Hematopoietic multipotent progenitor cell treated with erythropoietin and hydrocortisone succinate and interleukin-3 and kit ligand, for 6 days (in vitro differentiated cells): ENCODE results near the gene TDRKH.
"Not testable (repeated sequence)": the region's sequence is repeated elsewhere in the genome, so short reads cannot be mapped to it uniquely, and the experiment has no call there.

Experiments used
- DNase-seq: peaks from one replicate; pipeline ENCODE4 v3.0.0-alpha.2; 2015

TDRKH gene

DNA sequence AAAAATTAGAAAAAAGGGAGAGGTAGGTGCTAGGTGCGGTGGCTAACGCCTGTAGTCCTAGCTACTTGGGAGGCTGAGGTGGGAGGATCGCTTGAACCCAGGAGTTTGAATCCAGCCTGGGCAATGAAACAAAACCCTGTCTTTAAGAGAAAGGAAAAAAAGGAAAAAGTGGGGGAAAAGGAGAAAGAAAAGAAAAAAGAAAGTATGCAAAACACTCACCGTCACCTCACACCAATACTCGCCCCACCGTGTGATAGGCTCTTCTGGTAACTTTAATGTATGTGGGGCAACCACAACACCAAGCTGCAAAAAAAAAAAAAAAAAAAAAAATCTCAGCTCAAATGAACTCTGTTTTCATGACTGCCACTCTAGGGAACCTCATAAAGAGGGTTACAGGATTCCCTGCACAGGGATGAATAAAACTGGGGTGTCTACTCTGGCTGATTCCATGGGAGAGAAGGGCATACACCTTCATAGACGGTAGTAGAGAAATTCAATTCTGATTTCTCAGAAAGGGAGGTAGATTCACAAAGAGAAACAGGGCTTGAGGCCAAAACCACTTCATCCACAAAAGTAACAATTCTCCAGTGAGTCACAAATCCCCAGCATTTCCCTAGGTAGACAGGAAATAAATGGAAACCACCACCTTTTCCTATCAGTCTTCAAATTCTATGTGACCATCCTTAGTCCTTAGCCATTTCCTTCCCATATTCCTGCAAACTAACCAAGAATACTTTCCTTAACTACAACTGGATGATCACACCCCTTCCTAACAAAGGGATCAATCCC lies 29.5 kb downstream of the TDRKH start:
- DNase-seq, result no peak

DNA sequence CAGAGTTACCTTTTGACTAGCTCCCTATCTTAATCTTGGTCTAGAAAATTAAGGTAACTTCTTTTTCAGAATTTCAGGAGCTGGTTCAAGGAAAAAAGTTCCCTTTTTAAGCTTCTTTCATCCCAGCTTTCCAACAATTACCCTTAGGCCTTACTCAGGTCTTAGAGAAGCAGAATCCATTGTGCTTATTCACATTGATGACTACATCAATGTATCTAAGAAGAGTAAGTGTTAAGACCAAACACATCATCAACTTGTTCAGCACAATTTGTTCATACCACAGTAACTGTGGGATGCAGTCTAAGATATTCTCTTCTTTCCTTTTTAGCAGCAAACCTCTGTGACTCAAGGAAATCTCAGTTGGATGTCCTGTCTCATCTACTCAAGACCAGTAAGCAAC lies 31.1 kb downstream of the TDRKH start:
- no peak for DNase-seq

DNA sequence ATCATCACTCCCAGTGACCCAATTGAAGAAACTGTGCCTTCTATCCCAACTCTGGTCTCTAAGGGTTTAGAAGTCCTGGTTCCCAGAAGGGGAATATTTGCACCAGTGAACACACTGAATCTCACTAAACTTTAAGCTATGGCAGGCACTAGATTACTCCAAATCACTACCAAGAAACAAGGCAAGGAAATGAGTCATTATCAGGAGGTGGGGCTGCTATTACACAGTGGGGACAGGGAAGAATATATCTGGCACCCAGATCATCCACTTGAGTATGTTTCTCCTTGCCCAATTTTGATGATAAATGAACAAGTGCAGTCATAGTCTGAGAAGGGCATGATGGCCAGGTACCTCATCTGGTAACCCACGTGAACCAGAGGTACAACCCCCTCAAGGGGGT lies 34.0 kb downstream of the TDRKH start:
- DNase-seq, result no peak

DNA sequence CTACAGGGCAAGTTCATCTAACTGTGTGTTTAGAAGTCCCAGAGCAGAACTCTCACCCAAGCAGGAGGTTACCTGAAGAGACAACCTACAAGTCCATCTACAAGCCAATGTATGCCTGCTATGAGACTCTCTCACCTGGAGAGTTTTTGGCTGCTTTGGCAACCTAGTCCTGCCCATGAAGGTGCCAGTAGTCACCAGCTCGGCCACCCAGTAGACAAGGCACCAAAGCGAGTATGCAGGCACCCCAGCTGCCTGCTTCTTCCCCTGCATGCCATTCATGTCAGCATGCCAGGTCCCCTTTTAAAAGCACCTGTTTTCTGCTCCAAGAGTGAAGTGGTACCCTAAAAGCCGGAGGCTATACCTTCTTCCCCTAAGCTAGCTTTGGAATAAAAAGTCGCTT lies 48.8 kb downstream of the TDRKH start:
- no peak for DNase-seq

DNA sequence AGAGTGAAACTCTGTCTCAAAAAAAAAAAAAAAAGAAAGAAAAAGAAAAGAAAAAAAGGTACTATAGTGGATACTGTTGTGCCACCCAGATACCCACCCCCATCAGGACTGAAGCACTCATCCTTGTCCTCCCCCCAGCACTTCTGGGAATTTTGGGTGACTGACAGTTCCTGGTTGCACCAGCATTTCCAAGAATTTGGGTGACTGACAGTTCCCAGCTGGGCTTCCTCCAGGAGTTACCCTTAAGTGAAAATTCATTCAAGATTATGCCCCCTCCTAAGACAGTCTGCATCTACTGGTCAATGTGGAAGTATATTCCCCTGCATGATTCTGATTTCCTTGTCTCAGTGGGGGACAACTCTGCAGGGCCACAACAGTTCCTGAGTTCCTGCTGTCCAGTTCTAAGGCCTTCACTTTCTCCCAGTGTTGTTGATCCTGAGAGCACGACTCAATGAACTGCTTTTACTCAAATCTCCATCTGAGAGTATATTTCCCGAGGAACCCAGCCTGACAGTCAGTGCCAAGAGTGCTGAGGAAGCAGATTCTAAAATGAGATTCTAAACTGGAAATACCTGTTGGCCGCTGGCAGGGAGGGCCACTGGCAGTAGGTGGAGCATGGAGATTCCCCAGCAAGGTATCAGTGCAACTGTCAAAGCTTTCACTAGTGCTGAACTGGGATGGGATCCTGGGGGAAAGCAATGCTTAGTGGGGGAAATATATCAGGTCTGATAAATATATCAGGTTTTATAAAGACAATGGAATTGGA lies 50.5 kb downstream of the TDRKH start:
- DNase-seq, result no peak

DNA sequence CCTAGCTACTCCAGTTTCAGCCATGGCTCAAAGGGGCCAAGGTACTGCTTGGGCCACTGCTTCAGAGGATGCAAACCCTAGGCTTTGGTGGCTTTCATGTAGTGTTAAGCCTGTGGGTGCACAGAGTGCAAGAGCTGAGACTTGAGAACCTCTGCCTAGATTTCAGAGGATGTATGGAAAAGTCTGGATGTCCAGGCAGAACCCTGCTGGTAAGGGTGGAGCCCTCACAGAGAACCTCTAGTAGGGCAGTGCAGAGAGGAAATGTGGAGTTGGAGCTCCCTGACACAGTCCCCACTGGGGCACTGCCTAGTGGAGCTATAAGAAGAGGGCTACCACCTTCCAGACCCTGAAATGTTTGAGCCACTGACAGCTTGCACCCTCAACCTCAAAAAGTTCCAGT lies 52.8 kb downstream of the TDRKH start:
- no peak for DNase-seq

DNA sequence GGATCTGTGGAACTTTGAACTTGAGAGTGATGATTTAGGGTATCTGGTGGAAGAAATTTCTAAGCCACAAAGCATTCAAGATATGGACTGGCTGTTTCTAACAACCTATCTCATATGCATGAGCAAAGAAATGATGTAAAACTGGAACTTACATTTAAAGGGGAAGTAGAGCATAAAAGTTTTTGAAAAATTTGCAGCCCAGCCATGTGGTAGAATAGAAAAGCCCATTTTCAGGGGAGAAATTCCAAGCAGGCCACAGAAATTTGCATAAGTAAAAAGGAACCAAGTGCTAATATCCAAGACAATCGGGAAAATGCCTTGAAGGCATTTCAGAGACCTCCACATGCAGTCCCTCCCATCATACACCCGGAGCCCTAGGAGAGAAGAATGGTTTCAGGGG lies 53.3 kb downstream of the TDRKH start:
- no peak for DNase-seq

DNA sequence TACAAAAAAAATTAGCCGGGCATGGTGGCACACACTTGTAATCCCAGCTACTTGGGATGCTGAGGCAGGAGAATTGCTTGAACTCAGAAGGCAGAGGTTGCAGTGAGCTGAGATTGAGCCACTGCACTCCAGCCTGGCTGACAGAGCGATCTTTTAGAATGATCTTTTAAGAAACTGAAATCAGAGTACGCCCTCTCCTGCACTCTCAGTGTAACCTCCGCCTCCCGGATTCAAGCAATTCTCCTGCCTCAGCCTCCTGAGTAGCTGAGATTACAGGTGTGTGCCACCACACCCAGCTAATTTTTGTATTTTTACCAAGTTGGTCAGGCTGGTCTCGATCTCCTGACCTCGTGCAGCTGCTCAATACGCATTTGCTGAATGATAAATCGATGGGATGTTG lies 56.3 kb downstream of the TDRKH start:
- not testable (repeated sequence) for DNase-seq

DNA sequence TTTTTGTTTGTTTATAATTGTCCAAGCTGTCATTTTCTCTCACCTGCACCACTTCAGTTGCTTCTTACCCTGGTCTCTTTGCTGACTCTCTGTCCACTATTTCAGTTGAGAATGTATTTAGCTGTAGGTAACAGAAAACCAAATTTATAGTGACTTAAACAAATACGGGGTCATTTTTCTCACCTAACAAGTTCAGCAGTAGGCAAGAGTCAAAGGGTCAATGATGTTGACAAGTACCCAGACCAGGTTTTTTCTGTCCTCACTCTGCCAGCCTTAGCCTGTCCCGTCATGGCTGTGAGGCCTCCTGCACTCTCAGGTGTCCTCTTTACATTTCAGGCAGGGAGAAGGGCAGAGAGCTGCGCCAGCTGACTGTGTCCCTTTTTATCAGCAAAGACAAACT lies 57.2 kb downstream of the TDRKH start:
- DNase-seq, result no peak

DNA sequence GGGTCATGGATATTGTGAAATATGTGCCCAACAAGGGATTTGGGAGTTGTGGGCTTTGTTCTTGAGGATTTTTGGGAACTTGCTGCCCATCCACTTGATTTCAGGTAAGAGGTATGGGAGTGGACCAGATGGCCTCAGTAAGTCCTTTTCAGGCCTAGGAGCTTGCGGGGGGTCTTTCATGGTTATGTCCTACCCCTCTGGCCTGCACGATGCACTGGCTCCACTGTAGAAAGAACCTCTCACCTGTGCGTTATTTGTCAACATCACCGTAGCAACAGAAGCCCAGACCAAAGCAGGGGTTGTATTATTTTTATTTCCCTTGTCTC lies 60.4 kb downstream of the TDRKH start:
- no peak for DNase-seq

DNA sequence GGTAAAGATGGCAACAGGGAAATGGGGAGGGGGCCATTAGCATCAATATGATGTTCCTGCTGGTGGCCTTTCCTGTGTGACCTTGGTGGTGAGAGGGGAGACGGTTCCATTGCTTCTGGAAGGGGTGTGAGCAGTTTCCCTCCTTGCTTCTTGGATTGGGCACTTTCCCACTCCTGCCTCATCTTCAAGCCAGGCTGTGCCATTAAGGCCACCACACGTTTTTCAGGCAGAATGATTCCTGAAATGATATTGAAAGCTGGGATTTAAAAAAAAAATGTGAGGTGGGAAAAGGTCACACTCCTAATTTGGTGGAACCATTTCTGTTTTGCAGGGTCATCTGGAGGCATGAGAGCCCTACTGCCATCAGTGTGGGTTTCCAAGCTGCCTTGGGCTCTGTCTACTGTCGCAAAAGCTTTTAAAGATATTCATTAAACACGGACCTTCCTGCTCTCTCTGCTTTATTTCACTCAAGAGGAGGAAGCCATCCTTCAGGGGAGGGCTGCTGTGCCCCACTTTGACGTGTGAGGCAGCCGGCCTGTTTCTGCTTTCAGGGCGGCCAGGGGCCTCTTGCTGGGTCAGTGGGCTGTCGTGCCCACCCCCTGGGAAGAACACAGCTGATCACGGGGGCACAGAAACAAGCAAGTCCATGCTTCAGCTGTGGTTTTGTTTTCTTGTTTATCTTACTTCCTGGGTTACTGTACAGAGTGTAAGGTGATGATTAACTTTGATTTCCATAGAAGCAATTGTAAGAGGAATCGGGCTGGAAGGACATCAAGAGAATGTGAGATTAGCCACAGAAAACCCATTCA lies 60.9 kb downstream of the TDRKH start:
- DNase-seq, result no peak

DNA sequence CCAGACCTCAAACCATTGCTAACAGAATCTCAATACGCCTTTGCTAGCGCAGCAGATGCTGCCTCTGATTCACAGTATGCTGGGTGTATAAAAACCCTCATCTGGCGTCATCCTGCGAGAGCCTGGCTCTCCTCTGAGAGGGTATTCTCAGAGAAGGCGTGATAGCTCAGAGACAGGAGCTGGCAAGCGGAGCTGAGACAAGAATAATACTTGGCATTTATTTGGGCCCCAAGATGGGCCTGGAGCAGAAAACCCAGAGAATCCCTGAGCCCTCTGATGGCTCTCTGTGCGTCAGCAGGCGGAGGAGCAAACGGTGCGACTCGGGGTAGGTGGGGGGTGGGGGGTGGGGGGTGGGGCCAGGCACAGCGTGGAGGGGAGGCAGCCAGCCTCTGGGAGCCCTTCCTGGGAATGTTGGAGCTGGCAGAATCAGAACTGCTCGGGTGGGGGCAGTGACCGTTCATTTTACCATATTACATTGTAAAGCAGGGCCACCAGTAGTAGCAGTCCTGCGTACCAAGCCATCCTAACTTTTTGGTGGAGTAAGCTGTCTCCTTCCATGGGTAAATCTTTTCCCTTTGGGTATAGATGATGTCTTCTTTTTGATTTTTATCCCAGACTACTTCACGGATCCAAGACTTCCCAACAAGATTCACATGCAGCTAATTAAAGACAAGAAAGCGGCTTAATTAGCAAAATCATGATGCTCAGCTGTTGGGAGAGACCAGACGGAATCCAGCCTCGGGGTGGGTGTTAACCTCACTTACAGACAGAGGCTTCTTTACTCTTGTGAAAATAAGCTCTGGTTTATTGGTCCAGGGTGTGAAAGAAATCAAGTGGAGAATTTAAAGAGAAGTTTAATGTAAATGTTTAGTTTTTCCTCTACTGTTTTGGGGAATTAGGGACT lies 61.9 kb downstream of the TDRKH start:
- no peak for DNase-seq

DNA sequence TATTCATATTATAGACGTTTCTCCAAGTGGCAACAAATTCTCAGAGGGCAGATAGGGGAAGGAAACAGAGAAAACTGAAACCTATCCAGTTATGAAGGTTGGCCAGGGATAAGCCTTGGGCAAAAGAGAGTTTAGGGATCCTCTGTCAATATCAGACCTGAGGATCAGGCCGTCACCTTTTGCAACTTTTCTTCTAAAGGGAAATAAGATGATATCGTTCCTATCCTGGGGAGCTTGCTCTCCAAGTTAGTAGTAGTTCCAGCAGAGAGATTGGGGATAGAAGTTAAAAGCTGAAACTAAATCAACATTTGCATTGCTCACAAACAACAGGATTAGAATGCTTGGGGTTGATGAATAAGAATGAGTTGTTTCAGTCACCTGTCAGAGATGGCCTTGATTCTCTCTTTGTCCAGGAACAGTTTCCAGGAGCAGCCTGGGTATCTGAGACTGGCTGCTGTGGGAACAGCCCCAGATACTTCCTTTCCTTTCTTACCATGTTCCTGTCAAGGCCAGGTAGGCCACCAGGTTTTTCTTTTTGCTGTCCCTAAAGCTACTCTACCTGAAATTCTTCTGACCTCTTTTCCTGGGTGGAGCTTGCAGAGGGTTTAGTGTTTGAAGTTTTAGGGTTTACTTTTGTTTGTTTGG lies 66.5 kb downstream of the TDRKH start:
- DNase-seq, result no peak
